SK-N-SH treated with all-trans-retinoic acid at 6 μM for 48 hours (cell line): ENCODE data around the gene BBS9.

Experiments
- ATAC-seq: fragments of 200-7000 bp; cut with Tn5 transposase; 3 replicates; pipeline ENCODE4 v1.9.1; 2020; ENCODE audit warnings: mild to moderate bottlenecking, moderate library complexity
- ARNTL ChIP-seq: fragments of 450-650 bp; formaldehyde crosslinking; IDR thresholded peaks from 2 replicates; pipeline ENCODE4 v1.5.0; 2020; ENCODE audit warnings: low read depth, mild to moderate bottlenecking, moderate library complexity, borderline replicate concordance
- BACH2 ChIP-seq: fragments of 250-450 bp; sonication (Bioruptor Pico); IDR thresholded peaks from 2 replicates; pipeline ENCODE4 v1.9.0; 2021; ENCODE audit warnings: mild to moderate bottlenecking, borderline replicate concordance
- ESRRG ChIP-seq: fragments of 250-450 bp; sonication (Bioruptor Pico); IDR thresholded peaks from 2 replicates; pipeline ENCODE4 v1.6.1; 2021; ENCODE audit warnings: mild to moderate bottlenecking
- GLIS3 ChIP-seq: fragments of 250-450 bp; sonication (Bioruptor Pico); IDR thresholded peaks from 2 replicates; pipeline ENCODE4 v1.5.0; 2020; ENCODE audit warnings: mild to moderate bottlenecking, moderate library complexity
- ISL1 ChIP-seq: fragments of 250-450 bp; sonication (Bioruptor Pico); IDR thresholded peaks from 2 replicates; pipeline ENCODE4 v2.1.2; 2022; ENCODE audit warnings: mild to moderate bottlenecking, moderate library complexity
- OSR1 ChIP-seq: fragments of 250-450 bp; sonication (Bioruptor Pico); IDR thresholded peaks from 2 replicates; pipeline ENCODE4 v1.8.0; 2022; ENCODE audit warnings: moderate library complexity, mild to moderate bottlenecking, inconsistent platforms
- PPARA ChIP-seq: fragments of 250-450 bp; sonication (Bioruptor Pico); IDR thresholded peaks from 2 replicates; pipeline ENCODE4 v1.5.0; 2020; ENCODE audit warnings: mild to moderate bottlenecking, borderline replicate concordance
- RARB ChIP-seq: fragments of 250-450 bp; sonication (Bioruptor Pico); IDR thresholded peaks from 2 replicates; pipeline ENCODE4 v1.8.0; 2021; ENCODE audit warnings: mild to moderate bottlenecking, moderate library complexity
- SNAI2 ChIP-seq: fragments of 250-450 bp; sonication (Bioruptor Pico); IDR thresholded peaks from 2 replicates; pipeline ENCODE4 v1.5.0; 2020; ENCODE audit warnings: mild to moderate bottlenecking, moderate library complexity
- TCF4 ChIP-seq: fragments of 250-450 bp; sonication (Bioruptor Pico); IDR thresholded peaks from 2 replicates; pipeline ENCODE4 v1.8.0; 2021; ENCODE audit warnings: mild to moderate bottlenecking, moderate library complexity, borderline replicate concordance
- TOX ChIP-seq: fragments of 250-450 bp; sonication (Bioruptor Pico); IDR thresholded peaks from 2 replicates; pipeline ENCODE4 v1.8.0; 2021; ENCODE audit warnings: mild to moderate bottlenecking, moderate library complexity, borderline replicate concordance
- ZFP3 ChIP-seq: fragments of 250-450 bp; sonication (Bioruptor Pico); IDR thresholded peaks from 2 replicates; pipeline ENCODE4 v1.5.0; 2020; ENCODE audit warnings: mild to moderate bottlenecking, moderate library complexity
- ZFP30 ChIP-seq: fragments of 450-650 bp; formaldehyde crosslinking; IDR thresholded peaks from 2 replicates; pipeline ENCODE4 v1.5.0; 2022; ENCODE audit warnings: mild to moderate bottlenecking, moderate library complexity
- ZNF565 ChIP-seq: fragments of 450-650 bp; formaldehyde crosslinking; conservative IDR thresholded peaks from 2 replicates; pipeline ENCODE4 v1.5.0; 2020; ENCODE audit warnings: low read depth, mild to moderate bottlenecking, moderate library complexity
- ZNF70 ChIP-seq: fragments of 450-650 bp; formaldehyde crosslinking; IDR thresholded peaks from 2 replicates; pipeline ENCODE4 v1.5.0; 2020; ENCODE audit warnings: mild to moderate bottlenecking, moderate library complexity
- ZNF8 ChIP-seq: fragments of 450-650 bp; formaldehyde crosslinking; IDR thresholded peaks from 2 replicates; pipeline ENCODE4 v1.5.0; 2020; ENCODE audit warnings: mild to moderate bottlenecking, moderate library complexity
- TF ChIP-seq, protein P1 (sequence below): fragments of 250-450 bp; sonication (Bioruptor Pico); IDR thresholded peaks from 2 replicates; pipeline ENCODE4 v1.5.1; 2020; ENCODE audit warnings: low read depth, mild to moderate bottlenecking, moderate library complexity
- TF ChIP-seq, protein P2 (sequence below): fragments of 250-450 bp; sonication (Bioruptor Pico); IDR thresholded peaks from 2 replicates; pipeline ENCODE4 v1.8.0; 2021; ENCODE audit warnings: low read depth, mild to moderate bottlenecking, moderate library complexity, borderline replicate concordance
- TF ChIP-seq, protein P3 (sequence below): fragments of 250-450 bp; sonication (Bioruptor Pico); IDR thresholded peaks from 2 replicates; pipeline ENCODE4 v1.5.1; 2021; ENCODE audit warnings: mild to moderate bottlenecking, moderate library complexity
- TF ChIP-seq, protein P4 (sequence below): fragments of 250-450 bp; sonication (Bioruptor Pico); IDR thresholded peaks from 2 replicates; pipeline ENCODE4 v1.8.0; 2020; ENCODE audit warnings: mild to moderate bottlenecking, moderate library complexity, borderline replicate concordance
- TF ChIP-seq, protein P5 (sequence below): fragments of 250-450 bp; sonication (Bioruptor Pico); IDR thresholded peaks from 2 replicates; pipeline ENCODE4 v1.5.0; 2020; ENCODE audit warnings: mild to moderate bottlenecking, moderate library complexity

BBS9 gene

DNA sequence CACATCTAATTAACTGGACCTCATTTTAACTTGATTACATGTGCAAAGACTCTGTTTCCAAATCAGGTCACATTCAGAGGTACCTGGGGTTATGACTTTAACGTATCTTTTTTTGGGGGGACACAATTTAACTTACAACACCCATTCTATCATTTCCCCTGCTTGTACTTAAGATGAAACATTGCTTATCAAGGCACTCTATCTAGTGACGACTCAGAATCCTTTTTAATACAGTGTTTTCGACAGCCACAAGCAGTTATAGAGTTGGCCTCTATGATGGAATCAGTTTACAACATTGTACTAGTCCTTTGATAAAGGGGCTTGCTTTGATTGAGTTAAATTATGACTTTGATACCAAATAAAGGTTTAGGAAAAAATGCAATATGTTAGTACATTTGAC is 22.7 kb downstream of the BBS9 start (continued):
- TF ChIP-seq, protein P1, sequence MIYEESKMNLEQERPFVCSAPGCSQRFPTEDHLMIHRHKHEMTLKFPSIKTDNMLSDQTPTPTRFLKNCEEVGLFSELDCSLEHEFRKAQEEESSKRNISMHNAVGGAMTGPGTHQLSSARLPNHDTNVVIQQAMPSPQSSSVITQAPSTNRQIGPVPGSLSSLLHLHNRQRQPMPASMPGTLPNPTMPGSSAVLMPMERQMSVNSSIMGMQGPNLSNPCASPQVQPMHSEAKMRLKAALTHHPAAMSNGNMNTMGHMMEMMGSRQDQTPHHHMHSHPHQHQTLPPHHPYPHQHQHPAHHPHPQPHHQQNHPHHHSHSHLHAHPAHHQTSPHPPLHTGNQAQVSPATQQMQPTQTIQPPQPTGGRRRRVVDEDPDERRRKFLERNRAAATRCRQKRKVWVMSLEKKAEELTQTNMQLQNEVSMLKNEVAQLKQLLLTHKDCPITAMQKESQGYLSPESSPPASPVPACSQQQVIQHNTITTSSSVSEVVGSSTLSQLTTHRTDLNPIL (CRISPR knock-in tag) = no peak

DNA sequence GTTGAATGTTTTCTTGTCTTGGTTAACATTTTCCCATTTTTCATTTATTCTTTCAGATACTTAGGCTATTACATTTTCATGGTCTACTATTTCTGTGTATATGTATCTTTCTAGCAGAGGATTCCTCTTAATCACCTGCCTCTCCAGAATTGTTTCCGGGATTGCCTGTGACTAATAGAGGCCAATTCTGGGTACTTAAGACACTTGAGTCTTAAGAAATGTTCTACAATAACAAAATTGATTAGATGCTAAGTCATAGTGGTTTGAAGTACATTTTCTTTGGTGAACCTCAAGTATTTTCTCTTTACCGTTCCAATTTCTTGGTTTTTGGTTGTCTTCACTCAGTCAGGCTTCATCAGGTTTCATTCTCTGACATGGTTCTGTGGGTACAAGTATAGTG is 26.4 kb downstream of the BBS9 start:
- no peak for TF ChIP-seq GLIS3
- no peak for TF ChIP-seq ZNF565 (CRISPR knock-in tag)
- TF ChIP-seq OSR1 = no peak
- TF ChIP-seq ARNTL (CRISPR knock-in tag) = no peak
- no peak for TF ChIP-seq SNAI2 (CRISPR knock-in tag)
- TF ChIP-seq ZNF70 (CRISPR knock-in tag) = no peak
- TF ChIP-seq ZFP3 = no peak
- no peak for TF ChIP-seq ZFP30
- TF ChIP-seq, protein P2, sequence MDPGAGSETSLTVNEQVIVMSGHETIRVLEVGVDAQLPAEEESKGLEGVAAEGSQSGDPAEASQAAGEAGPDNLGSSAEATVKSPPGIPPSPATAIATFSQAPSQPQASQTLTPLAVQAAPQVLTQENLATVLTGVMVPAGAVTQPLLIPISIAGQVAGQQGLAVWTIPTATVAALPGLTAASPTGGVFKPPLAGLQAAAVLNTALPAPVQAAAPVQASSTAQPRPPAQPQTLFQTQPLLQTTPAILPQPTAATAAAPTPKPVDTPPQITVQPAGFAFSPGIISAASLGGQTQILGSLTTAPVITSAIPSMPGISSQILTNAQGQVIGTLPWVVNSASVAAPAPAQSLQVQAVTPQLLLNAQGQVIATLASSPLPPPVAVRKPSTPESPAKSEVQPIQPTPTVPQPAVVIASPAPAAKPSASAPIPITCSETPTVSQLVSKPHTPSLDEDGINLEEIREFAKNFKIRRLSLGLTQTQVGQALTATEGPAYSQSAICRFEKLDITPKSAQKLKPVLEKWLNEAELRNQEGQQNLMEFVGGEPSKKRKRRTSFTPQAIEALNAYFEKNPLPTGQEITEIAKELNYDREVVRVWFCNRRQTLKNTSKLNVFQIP (CRISPR knock-in tag) = no peak
- TF ChIP-seq ISL1 (CRISPR knock-in tag) = no peak
- TF ChIP-seq RARB = no peak
- TF ChIP-seq TOX (CRISPR knock-in tag) = no peak
- no peak for ATAC-seq

DNA sequence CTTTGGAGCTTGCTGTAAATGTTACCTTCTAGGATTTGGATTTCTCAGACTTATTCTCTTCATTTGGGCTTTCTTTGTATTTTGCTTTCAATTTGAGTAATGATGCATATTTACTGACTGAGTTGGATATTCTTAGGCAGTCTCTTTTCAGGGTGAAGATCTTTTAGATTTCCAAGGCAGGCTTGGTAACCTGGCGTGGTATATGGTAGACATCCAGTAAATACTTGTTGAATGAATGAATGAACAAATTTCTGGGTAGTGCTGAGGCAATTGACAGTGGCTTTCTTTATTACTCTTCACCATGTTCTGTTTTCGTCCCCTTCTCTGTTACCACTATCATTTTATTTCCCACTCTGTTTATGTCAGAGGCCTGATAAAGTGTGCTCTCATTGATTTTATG is 27.1 kb downstream of the BBS9 start:
- ATAC-seq = no peak; the same call in 2 of the 3 replicates
- TF ChIP-seq, protein P3, sequence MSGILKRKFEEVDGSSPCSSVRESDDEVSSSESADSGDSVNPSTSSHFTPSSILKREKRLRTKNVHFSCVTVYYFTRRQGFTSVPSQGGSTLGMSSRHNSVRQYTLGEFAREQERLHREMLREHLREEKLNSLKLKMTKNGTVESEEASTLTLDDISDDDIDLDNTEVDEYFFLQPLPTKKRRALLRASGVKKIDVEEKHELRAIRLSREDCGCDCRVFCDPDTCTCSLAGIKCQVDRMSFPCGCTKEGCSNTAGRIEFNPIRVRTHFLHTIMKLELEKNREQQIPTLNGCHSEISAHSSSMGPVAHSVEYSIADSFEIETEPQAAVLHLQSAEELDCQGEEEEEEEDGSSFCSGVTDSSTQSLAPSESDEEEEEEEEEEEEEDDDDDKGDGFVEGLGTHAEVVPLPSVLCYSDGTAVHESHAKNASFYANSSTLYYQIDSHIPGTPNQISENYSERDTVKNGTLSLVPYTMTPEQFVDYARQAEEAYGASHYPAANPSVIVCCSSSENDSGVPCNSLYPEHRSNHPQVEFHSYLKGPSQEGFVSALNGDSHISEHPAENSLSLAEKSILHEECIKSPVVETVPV (CRISPR knock-in tag) = no peak
- TF ChIP-seq TCF4 (no peak), SNAI2 (CRISPR knock-in tag) (no peak), ARNTL (CRISPR knock-in tag) (no peak), RARB (no peak), ZNF8 (CRISPR knock-in tag) (no peak), ESRRG (CRISPR knock-in tag) (no peak), ZFP3 (no peak), TOX (CRISPR knock-in tag) (no peak), OSR1 (no peak), ZFP30 (no peak), GLIS3 (no peak), ZNF70 (CRISPR knock-in tag) (no peak), PPARA (CRISPR knock-in tag) (no peak)
- TF ChIP-seq, protein P4, sequence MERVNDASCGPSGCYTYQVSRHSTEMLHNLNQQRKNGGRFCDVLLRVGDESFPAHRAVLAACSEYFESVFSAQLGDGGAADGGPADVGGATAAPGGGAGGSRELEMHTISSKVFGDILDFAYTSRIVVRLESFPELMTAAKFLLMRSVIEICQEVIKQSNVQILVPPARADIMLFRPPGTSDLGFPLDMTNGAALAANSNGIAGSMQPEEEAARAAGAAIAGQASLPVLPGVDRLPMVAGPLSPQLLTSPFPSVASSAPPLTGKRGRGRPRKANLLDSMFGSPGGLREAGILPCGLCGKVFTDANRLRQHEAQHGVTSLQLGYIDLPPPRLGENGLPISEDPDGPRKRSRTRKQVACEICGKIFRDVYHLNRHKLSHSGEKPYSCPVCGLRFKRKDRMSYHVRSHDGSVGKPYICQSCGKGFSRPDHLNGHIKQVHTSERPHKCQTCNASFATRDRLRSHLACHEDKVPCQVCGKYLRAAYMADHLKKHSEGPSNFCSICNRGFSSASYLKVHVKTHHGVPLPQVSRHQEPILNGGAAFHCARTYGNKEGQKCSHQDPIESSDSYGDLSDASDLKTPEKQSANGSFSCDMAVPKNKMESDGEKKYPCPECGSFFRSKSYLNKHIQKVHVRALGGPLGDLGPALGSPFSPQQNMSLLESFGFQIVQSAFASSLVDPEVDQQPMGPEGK (CRISPR knock-in tag) = no peak
- TF ChIP-seq, protein P5, sequence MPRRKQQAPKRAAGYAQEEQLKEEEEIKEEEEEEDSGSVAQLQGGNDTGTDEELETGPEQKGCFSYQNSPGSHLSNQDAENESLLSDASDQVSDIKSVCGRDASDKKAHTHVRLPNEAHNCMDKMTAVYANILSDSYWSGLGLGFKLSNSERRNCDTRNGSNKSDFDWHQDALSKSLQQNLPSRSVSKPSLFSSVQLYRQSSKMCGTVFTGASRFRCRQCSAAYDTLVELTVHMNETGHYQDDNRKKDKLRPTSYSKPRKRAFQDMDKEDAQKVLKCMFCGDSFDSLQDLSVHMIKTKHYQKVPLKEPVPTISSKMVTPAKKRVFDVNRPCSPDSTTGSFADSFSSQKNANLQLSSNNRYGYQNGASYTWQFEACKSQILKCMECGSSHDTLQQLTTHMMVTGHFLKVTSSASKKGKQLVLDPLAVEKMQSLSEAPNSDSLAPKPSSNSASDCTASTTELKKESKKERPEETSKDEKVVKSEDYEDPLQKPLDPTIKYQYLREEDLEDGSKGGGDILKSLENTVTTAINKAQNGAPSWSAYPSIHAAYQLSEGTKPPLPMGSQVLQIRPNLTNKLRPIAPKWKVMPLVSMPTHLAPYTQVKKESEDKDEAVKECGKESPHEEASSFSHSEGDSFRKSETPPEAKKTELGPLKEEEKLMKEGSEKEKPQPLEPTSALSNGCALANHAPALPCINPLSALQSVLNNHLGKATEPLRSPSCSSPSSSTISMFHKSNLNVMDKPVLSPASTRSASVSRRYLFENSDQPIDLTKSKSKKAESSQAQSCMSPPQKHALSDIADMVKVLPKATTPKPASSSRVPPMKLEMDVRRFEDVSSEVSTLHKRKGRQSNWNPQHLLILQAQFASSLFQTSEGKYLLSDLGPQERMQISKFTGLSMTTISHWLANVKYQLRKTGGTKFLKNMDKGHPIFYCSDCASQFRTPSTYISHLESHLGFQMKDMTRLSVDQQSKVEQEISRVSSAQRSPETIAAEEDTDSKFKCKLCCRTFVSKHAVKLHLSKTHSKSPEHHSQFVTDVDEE (CRISPR knock-in tag) = no peak

DNA sequence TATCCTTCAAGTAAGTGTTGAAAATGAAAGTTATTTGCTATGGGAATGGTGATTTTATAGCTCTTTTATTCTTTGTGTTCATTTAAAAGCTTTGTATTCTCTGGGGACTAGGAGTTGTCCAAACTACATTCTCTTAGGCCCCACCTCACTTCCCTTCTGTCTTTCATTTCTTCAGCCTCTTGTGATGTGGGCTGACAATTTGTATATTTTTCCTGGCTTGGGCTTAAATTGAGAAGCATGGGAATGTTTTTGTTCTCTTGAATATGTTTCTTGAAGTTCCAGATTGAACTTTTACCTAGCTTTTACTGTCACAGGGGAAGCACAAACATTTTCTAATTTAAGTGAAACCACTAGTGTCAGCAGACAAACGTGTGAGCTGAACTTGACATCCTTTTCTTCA is 27.9 kb downstream of the BBS9 start:
- peak; percentile 69 for ATAC-seq
- TF ChIP-seq, protein P5 (CRISPR knock-in tag) = no peak
- TF ChIP-seq, protein P2 (CRISPR knock-in tag) = no peak
- TF ChIP-seq TCF4 (no peak), PPARA (CRISPR knock-in tag) (no peak), BACH2 (CRISPR knock-in tag) (no peak), ZNF565 (CRISPR knock-in tag) (no peak), SNAI2 (CRISPR knock-in tag) (no peak)
- TF ChIP-seq, protein P1 (CRISPR knock-in tag) = no peak
